Measurements from ENCODE around the gene TMEM92. TPM values are rescaled to one million over a fixed set of nuclear protein-coding genes. Genes with fewer than 3 reads are reported as not detected.

Gene TMEM92
- total RNA-seq, 2 donors from 2014 or later, result 34.3 to 35.8 TPM

DNA sequence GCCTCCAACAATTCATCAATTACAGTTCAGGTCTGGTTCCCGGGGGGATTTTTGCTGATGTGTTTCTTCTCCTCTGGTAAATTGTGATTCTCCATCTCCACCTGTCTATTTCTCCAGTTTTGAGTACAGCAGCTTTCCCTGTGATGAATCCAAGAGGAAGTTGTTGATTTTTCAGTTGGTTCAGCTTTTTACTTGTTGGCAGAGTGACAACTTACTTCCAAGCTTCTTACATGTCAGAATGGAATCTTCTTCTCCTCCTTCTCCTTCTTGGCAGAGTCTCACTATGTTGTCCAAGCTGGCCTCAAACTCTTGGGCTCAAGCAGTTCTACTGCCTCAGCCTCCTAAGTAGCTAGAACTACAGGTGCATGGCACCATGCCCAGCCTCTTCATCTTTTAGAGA, 33.4 kb upstream of the TMEM92 start:
- TF ChIP-seq, protein P1, sequence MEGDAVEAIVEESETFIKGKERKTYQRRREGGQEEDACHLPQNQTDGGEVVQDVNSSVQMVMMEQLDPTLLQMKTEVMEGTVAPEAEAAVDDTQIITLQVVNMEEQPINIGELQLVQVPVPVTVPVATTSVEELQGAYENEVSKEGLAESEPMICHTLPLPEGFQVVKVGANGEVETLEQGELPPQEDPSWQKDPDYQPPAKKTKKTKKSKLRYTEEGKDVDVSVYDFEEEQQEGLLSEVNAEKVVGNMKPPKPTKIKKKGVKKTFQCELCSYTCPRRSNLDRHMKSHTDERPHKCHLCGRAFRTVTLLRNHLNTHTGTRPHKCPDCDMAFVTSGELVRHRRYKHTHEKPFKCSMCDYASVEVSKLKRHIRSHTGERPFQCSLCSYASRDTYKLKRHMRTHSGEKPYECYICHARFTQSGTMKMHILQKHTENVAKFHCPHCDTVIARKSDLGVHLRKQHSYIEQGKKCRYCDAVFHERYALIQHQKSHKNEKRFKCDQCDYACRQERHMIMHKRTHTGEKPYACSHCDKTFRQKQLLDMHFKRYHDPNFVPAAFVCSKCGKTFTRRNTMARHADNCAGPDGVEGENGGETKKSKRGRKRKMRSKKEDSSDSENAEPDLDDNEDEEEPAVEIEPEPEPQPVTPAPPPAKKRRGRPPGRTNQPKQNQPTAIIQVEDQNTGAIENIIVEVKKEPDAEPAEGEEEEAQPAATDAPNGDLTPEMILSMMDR (conservative IDR thresholded peaks at IDR 0.05), result no peak
- Mint-ChIP-seq H3K27ac (no peak overlapping the region), H3K9me3 (no peaks in the 10 kb centered on the region), H3K36me3 (ENCODE audit: low read depth) (no peaks in the 10 kb centered on the region), H3K4me3 (no peak overlapping the region), H3K27me3 (ENCODE audit: insufficient read depth) (peaks cover 7% of the 10 kb centered on the region), H3K4me1 (peaks cover 3% of the 10 kb centered on the region)
- WGBS, 2 experiments (ENCODE audit: insufficient coverage in 1 of 2, insufficient read length in 1 of 2), result 87 to 100% methylated on average over 1 of the region's 1 CpG
- no peaks in the 10 kb centered on the region for H3K4me1 ChIP-seq (ENCODE audit: control insufficient read depth, insufficient read depth, low read length)
- no peaks in the 10 kb centered on the region for H3K9me3 ChIP-seq (ENCODE audit: control insufficient read depth, low read length)
- H3K27me3 ChIP-seq (ENCODE audit: control insufficient read depth, insufficient read depth, low read length, poor library complexity, severe bottlenecking), result no peaks in the 10 kb centered on the region
- no peak overlapping the region for H3K9ac ChIP-seq (ENCODE audit: extremely low read depth, low read length, poor library complexity, severe bottlenecking)
- no peak overlapping the region for H3K27ac ChIP-seq (ENCODE audit: low read depth, low read length)
- H3K4me3 ChIP-seq (ENCODE audit: low read length), result no peak overlapping the region
- DNase-seq, result no peak
- H3K36me3 ChIP-seq (ENCODE audit: control insufficient read depth, insufficient read depth, low read length), result no peaks in the 10 kb centered on the region

- no peak overlapping the region for H3K27ac ChIP-seq (ENCODE audit: low read depth, low read length)
- no peak for DNase-seq
- H3K9me3 ChIP-seq (ENCODE audit: control insufficient read depth, low read length), result no peaks in the 10 kb centered on the region
- TF ChIP-seq, protein P1 (conservative IDR thresholded peaks at IDR 0.05), result no peak
- Mint-ChIP-seq H3K4me3 (no peak overlapping the region), H3K9me3 (no peaks in the 10 kb centered on the region), H3K27ac (no peak overlapping the region), H3K4me1 (peaks cover 3% of the 10 kb centered on the region), H3K27me3 (ENCODE audit: insufficient read depth) (peaks cover 6% of the 10 kb centered on the region), H3K36me3 (ENCODE audit: low read depth) (no peaks in the 10 kb centered on the region)
- H3K4me1 ChIP-seq (ENCODE audit: control insufficient read depth, insufficient read depth, low read length), result no peaks in the 10 kb centered on the region
- H3K36me3 ChIP-seq (ENCODE audit: control insufficient read depth, insufficient read depth, low read length), result no peaks in the 10 kb centered on the region
- no peaks in the 10 kb centered on the region for H3K27me3 ChIP-seq (ENCODE audit: control insufficient read depth, insufficient read depth, low read length, poor library complexity, severe bottlenecking)
- H3K9ac ChIP-seq (ENCODE audit: extremely low read depth, low read length, poor library complexity, severe bottlenecking), result no peak overlapping the region
- no peak overlapping the region for H3K4me3 ChIP-seq (ENCODE audit: low read length)
- 82 to 85% methylated on average over 3 to 4 of the region's 5 CpGs for WGBS, 2 experiments (ENCODE audit: insufficient coverage in 1 of 2, insufficient read length in 1 of 2)
Measured at GRCh38 chr17:50241431-50241830, 32.8 kb upstream of the TMEM92 start.

DNA sequence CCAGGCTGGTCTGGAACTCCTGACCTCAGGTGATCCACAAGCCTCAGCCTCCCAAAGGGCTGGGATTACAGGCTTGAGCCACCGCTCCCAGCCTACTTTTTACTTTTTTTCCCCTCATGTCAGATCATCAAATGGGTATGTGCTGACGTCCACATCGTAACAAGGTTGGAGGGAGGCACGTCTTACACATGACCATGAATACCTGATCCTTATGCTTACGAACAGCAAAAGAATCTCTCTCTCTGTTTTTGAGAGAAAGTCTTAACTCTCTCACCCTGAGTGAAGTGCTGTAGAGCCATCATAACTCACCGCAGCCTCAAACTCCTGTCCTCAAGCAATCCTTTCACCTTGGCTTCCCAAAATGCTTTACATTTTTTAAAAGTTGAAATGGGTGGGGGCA, 29.5 kb upstream of the TMEM92 start:
- Histone ChIP-seq H3K4me3 (ENCODE audit: low read length) (no peak overlapping the region), H3K4me1 (ENCODE audit: control insufficient read depth, insufficient read depth, low read length) (no peaks in the 10 kb centered on the region), H3K9me3 (ENCODE audit: control insufficient read depth, low read length) (peaks cover 28% of the 10 kb centered on the region), H3K9ac (ENCODE audit: extremely low read depth, low read length, poor library complexity, severe bottlenecking) (no peak overlapping the region), H3K27ac (ENCODE audit: low read depth, low read length) (no peak overlapping the region), H3K27me3 (ENCODE audit: control insufficient read depth, insufficient read depth, low read length, poor library complexity, severe bottlenecking) (no peaks in the 10 kb centered on the region), H3K36me3 (ENCODE audit: control insufficient read depth, insufficient read depth, low read length) (no peaks in the 10 kb centered on the region)
- Mint-ChIP-seq H3K9me3 (peaks cover 29% of the 10 kb centered on the region), H3K27me3 (ENCODE audit: insufficient read depth) (peaks cover 3% of the 10 kb centered on the region), H3K4me1 (peaks cover 3% of the 10 kb centered on the region), H3K36me3 (ENCODE audit: low read depth) (no peaks in the 10 kb centered on the region), H3K27ac (no peak overlapping the region), H3K4me3 (no peak overlapping the region)
- TF ChIP-seq, protein P1 (conservative IDR thresholded peaks at IDR 0.05), result no peak
- DNase-seq, result no peak
- WGBS, 2 experiments (ENCODE audit: insufficient coverage in 1 of 2, insufficient read length in 1 of 2), result 94 to 96% methylated on average over 5 to 6 of the region's 6 CpGs
